Smooth muscle cell (in vitro differentiated cells): ENCODE data around the gene CSNK1G1. TPM values are rescaled to one million over a fixed set of nuclear protein-coding genes. Genes with fewer than 3 reads are reported as not detected.

Experiments used
- DNase-seq: peaks from one replicate; lab custom pipeline; 2025; ENCODE audit not compliant: unreplicated experiment; lab: John Stamatoyannopoulos, UW
- H2AFZ ChIP-seq: fragments of 200-600 bp; sonication (generic); 2 replicates; pipeline ENCODE4 v1.6.0; 2016; ENCODE audit warnings: antibody characterized with exemption, low read depth, mild to moderate bottlenecking
- H3F3A ChIP-seq: fragments of 200-600 bp; sonication (generic); 2 replicates; pipeline ENCODE4 v1.6.0; 2017; ENCODE audit warnings: antibody characterized with exemption, low read depth
- H3K27ac ChIP-seq: fragments of 200-600 bp; sonication (generic); 2 replicates; pipeline ENCODE4 v1.5.1; 2016; ENCODE audit warnings: low read depth, mild to moderate bottlenecking
- H3K27me3 ChIP-seq: fragments of 200-600 bp; sonication (generic); 2 replicates; pipeline ENCODE4 v1.6.1; 2016; ENCODE audit warnings: low read depth, mild to moderate bottlenecking
- H3K36me3 ChIP-seq: fragments of 200-600 bp; sonication (generic); 2 replicates; pipeline ENCODE4 v1.5.1; 2016; ENCODE audit warnings: low read depth
- H3K4me1 ChIP-seq: fragments of 200-600 bp; sonication (generic); 2 replicates; pipeline ENCODE4 v1.5.1; 2016; ENCODE audit warnings: low read depth
- H3K4me2 ChIP-seq: fragments of 200-600 bp; sonication (generic); 2 replicates; pipeline ENCODE4 v1.6.0; 2016; ENCODE audit warnings: mild to moderate bottlenecking
- H3K4me3 ChIP-seq: fragments of 200-600 bp; sonication (generic); 2 replicates; pipeline ENCODE4 v1.5.1; 2016; ENCODE audit warnings: mild to moderate bottlenecking
- H3K79me2 ChIP-seq: fragments of 200-600 bp; sonication (generic); 2 replicates; pipeline ENCODE4 v1.6.0; 2016; ENCODE audit warnings: low read depth, mild to moderate bottlenecking
- H3K9ac ChIP-seq: fragments of 200-600 bp; sonication (generic); 2 replicates; pipeline ENCODE4 v1.6.0; 2016; ENCODE audit warnings: low read depth
- H3K9me3 ChIP-seq: fragments of 200-600 bp; sonication (generic); replicated peaks from 2 replicates; pipeline ENCODE4 v1.5.1; 2016; ENCODE audit warnings: low read depth
- H4K20me1 ChIP-seq: fragments of 200-600 bp; sonication (generic); 2 replicates; pipeline ENCODE4 v1.6.0; 2016; ENCODE audit warnings: low read depth
- CTCF ChIP-seq: fragments of 200-600 bp; sonication (generic); IDR thresholded peaks from 2 replicates; pipeline ENCODE4 v1.5.1; 2017; ENCODE audit warnings: borderline replicate concordance, mild to moderate bottlenecking, antibody characterized with exemption; ENCODE audit not compliant: insufficient read depth, poor library complexity, severe bottlenecking
- WGBS: methylation state at CpG from one replicate; pipeline ENCODE4 v1.1.7; 2016; ENCODE audit warnings: low lambda C conversion rate; 5-methylcytosine and 5-hydroxymethylcytosine counted together
- polyA plus RNA-seq: library from polyadenylated mRNA; unstranded; fragments of >200 nt; fragmentation: Nextera tagmentation; extraction: Ambion mirVana; gene quantifications from 2 replicates; pipeline ENCODE4 v1.2.1, GENCODE V29; 2016
- total RNA-seq: library from RNA; depleted of rRNA; stranded (reverse); fragments of >200 nt; gene quantifications from 2 replicates; pipeline ENCODE4 v1.2.3, GENCODE V29; 2014

The CSNK1G1 gene
- total and polyA plus RNA-seq, 2 experiments from 2014 or later: 12.8 to 23.2 TPM

- Histone ChIP-seq H3K9me3 (no peaks in the 10 kb centered on the region), H3K4me3 (no peak overlapping the region), H3K4me2 (no peak overlapping the region), H4K20me1 (peaks cover 83% of the 10 kb centered on the region), H3F3A (peaks cover 74% of the 10 kb centered on the region), H3K36me3 (no peaks in the 10 kb centered on the region), H3K4me1 (peaks cover 8% of the 10 kb centered on the region), H3K27ac (no peak overlapping the region), H2AFZ (no peak overlapping the region), H3K27me3 (peaks cover 22% of the 10 kb centered on the region), H3K9ac (no peak overlapping the region), H3K79me2 (peaks cover 24% of the 10 kb centered on the region)
- WGBS: 97% methylated on average over 15 of the region's 15 CpGs
- no peak for DNase-seq
- no peak for TF ChIP-seq CTCF
These were observed 199.9 kb downstream of the CSNK1G1 start for GRCh38 chr15:64155802-64156651.

- Histone ChIP-seq H3K36me3 (no peaks in the 10 kb centered on the region), H3K27ac (no peak overlapping the region), H3K4me1 (peaks cover 7% of the 10 kb centered on the region), H3F3A (peaks cover 52% of the 10 kb centered on the region), H3K9me3 (no peaks in the 10 kb centered on the region), H3K27me3 (peaks cover 22% of the 10 kb centered on the region), H2AFZ (no peak overlapping the region), H3K4me2 (peak overlapping the region; percentile 27), H3K4me3 (no peak overlapping the region), H3K79me2 (peaks cover 1% of the 10 kb centered on the region), H4K20me1 (peaks cover 60% of the 10 kb centered on the region), H3K9ac (no peak overlapping the region)
- TF ChIP-seq CTCF: peak; percentile 94
- peak; percentile 74 for DNase-seq
- WGBS: 26% methylated on average over 12 of the region's 12 CpGs
These were observed 202.2 kb downstream of the CSNK1G1 start for GRCh38 chr15:64153480-64154367.

GRCh38 chr15:64152507-64153387 lies 203.2 kb downstream of the CSNK1G1 start:
- Histone ChIP-seq H3K4me1 (peaks cover 7% of the 10 kb centered on the region), H3K27me3 (peaks cover 22% of the 10 kb centered on the region), H3K9ac (no peak overlapping the region), H2AFZ (no peak overlapping the region), H3K36me3 (no peaks in the 10 kb centered on the region), H4K20me1 (peaks cover 50% of the 10 kb centered on the region), H3K79me2 (no peaks in the 10 kb centered on the region), H3K27ac (no peak overlapping the region), H3K4me2 (peak overlapping the region; percentile 94), H3K9me3 (no peaks in the 10 kb centered on the region), H3K4me3 (peak overlapping the region; percentile 55), H3F3A (peaks cover 42% of the 10 kb centered on the region)
- TF ChIP-seq CTCF: no peak
- DNase-seq: no peak
- WGBS: 34% methylated on average over 27 of the region's 27 CpGs
